WI38 (cell line): ENCODE results near the gene CD200R1.
"Not testable (repeated sequence)": the region's sequence is repeated elsewhere in the genome, so short reads cannot be mapped to it uniquely, and the experiment has no call there.

ENCODE experiments used
- H3K4me3 ChIP-seq: 2 replicates; pipeline ENCODE4 v1.5.1; 2011; ENCODE audit warnings: low read depth, mild to moderate bottlenecking, control low read depth, low read length
- TF ChIP-seq, protein P1 (sequence below): IDR thresholded peaks from 2 replicates; pipeline ENCODE4 v1.5.1; 2012; ENCODE audit warnings: low read depth, mild to moderate bottlenecking, control low read depth, low read length

The CD200R1 gene

DNA sequence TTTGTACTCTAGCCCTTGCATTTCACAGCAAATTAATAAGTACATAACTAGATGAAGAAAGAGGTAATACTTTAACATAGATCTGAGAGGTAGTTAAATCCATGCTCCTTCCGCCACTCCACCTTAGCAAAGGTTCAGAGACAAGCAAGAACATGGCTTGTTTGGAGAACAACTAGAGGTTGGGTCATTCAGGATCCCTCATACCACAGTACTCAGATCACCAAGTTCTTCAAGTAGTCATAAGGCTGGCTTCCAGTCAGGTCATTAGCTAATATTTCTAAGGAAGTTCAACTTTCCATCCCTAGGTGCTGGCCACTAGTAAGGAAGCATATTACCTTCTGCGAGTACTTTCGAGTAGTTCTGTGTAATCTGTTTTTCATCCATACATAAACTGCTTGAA, 44.1 kb downstream of the CD200R1 start:
- TF ChIP-seq, protein P1, sequence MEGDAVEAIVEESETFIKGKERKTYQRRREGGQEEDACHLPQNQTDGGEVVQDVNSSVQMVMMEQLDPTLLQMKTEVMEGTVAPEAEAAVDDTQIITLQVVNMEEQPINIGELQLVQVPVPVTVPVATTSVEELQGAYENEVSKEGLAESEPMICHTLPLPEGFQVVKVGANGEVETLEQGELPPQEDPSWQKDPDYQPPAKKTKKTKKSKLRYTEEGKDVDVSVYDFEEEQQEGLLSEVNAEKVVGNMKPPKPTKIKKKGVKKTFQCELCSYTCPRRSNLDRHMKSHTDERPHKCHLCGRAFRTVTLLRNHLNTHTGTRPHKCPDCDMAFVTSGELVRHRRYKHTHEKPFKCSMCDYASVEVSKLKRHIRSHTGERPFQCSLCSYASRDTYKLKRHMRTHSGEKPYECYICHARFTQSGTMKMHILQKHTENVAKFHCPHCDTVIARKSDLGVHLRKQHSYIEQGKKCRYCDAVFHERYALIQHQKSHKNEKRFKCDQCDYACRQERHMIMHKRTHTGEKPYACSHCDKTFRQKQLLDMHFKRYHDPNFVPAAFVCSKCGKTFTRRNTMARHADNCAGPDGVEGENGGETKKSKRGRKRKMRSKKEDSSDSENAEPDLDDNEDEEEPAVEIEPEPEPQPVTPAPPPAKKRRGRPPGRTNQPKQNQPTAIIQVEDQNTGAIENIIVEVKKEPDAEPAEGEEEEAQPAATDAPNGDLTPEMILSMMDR: no peak
- no peak overlapping the region for H3K4me3 ChIP-seq

DNA sequence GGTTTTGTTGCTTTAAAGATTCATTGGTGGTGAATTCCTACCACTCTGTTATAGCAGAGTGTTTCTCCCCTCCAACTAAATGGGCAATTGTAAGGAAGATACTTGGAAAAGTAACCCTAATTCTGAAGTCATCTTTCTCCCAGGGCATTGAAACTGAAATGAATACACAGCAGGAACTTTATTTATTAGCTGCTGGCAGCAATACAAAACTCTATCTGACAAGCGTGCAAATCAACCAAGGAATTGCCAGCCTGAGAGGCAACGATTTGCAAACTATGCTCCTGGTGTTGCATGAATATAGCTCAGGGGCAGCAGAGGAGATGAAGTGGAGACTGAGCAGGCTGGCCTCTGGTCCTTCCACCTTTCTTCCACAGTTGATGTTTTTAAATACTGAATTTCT, 48.9 kb downstream of the CD200R1 start:
- no peak overlapping the region for H3K4me3 ChIP-seq
- TF ChIP-seq, protein P1: no peak

DNA sequence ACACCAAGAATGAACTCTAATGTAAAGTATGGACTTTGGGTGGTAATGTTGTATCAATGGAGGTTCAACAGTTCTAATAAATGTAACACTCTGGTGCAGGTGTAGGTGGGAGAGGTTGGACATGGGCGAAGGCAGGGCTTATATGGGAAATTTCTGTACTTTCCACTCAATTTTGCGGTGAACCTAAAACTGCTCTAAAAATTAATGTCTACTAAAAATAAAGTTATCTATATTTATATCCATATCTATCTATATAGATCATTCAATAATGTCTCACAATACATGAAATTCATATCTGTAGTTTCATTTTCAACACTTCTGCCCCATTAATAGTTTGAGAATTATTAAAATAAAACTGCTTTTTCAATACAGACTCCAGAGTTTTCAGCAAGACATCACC, 49.3 kb downstream of the CD200R1 start:
- H3K4me3 ChIP-seq: no peak overlapping the region
- TF ChIP-seq, protein P1: no peak

DNA sequence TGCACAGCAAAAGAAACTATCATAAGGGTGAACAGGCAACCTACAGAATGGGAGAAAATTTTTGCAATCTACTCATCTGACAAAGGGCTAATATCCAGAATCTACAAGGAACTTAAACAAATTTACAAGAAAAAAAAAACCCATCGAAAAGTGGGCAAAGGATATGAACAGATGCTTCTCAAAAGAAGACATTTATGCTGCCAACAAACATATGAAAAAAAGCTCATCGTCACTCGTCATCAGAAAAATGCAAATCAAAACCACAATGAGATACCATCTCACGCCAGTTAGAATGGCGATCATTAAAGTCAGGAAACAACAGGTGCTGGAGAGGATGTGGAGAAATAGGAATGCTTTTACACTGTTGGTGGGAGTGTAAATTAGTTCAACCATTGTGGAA, 55.4 kb downstream of the CD200R1 start:
- not testable (repeated sequence) for H3K4me3 ChIP-seq

DNA sequence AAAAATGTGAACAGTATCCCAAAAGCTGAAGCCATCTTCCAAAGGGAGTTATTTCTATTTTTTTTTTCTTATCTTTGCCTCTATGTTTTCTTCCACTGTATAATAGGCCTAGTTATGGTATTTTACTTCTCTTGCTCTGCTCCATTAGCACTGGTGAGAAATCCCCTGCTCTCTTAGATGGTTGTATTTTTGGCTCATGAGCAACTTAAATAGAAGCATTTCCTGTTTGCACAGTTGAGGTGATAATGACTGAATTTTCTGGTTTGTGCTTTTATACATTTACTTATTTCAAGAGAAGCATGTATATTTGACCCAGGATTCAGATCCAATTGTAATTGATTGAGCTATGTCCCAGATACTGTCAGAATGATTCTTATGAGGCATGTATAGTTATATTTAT, 66.7 kb downstream of the CD200R1 start:
- no peak overlapping the region for H3K4me3 ChIP-seq
- TF ChIP-seq, protein P1: no peak

DNA sequence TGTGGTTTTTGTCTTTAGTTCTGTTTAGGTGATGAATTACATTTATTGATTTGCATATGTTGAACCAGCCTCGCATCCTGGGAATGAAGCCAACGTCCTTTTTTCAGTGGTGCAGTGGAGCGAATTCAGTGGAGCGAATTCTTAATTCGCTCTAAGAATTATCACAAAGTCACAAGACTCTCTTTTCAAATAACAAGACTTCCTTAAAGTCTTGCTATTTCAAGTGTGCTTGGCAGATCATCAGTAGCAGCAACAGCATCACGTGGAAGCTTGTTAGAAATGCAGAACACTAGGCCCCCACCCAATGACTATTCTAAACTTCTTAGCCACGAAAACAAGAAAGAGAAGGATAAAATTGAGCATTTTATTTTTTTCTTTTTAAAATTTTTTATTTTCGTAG, 70.1 kb downstream of the CD200R1 start:
- H3K4me3 ChIP-seq: no peak overlapping the region
- TF ChIP-seq, protein P1: no peak

DNA sequence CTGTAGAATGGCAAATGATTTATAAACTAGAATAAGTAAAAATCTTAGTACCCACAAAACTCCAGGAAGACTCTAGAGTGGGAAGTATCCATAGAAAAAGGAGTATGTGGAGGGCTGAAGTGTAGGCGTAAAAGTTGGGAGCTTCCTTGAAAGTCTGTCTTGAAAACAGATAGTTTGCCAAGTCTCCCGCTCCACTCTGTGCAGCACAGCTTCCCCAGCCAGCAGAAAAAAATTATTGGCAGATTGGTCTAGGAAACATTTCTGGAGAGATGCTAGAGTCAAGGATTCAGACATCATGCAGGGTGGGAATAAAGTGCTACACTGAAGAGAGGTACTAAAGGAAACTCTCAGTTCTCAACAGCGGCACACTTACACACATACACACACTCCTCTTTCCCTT, 74.8 kb downstream of the CD200R1 start:
- TF ChIP-seq, protein P1: no peak
- no peak overlapping the region for H3K4me3 ChIP-seq

DNA sequence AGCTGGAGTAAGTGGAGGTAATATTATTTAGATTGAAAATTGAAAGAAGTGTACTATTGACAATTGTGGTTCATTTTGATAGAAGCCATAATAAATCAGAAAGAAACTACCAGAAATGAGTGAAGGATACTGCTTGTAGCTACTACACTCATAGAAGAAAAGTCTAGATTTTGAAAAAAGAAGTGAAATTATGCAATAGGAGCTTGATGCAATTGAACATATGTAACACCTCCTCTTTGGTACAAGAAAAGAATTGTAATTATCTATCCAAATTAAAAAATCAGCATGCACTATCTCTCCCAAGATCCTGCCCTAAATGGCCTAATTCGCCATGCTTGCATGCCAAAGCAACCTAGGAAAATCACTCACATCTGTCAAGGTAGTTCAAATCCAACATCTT, 77.1 kb downstream of the CD200R1 start:
- no peak overlapping the region for H3K4me3 ChIP-seq
- TF ChIP-seq, protein P1: no peak
